Measurements from ENCODE around the gene CDH11. TPM values are rescaled to one million over a fixed set of nuclear protein-coding genes. Genes with fewer than 3 reads are reported as not detected.
A peak's percentile ranks its signal among the peaks of the same experiment; 100 is the strongest.

Gene CDH11
- total RNA-seq, 1 donor from 2014 or later, result 41.1 TPM

DNA sequence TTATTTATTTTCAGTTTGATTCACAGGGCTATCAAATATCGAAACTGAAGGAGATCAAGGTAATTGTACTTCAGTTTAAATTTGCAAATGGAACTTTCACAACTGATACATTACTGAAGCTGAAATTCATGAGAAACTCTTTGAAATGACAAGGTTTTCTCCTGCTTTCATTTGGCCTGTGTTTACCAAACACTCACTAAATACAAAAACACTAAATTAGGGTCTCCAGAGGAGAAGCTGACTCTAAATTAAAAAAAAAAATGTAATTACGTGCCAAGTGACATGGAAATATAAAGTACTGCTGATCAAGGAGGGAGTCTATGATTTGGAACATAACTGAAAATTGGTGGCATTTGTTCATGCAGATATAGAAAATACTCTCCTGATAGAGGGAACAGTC is 205.8 kb downstream of the CDH11 start:
- DNase-seq (ENCODE audit: low spot score), result no peak

DNA sequence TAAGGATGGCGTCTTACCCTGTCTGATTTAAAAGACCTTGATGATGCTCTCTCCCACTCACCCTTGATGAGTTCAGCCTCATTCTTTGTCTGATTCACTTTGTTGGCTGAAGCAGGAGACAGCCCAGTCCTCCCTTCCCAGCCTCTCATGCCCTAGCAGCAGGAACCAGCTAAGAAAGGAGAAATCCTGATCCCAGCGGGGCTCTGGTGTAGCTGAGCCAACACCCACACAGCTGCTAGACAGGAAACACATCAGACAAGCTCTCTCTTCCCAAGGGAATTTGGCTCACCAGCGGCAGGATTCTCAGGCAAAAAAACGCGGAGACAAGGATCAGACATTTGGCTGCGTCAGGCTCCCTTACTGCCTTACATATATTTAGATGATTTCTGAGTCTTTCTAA is 211.5 kb downstream of the CDH11 start:
- DNase-seq (ENCODE audit: low spot score), result peak; percentile 15

DNA sequence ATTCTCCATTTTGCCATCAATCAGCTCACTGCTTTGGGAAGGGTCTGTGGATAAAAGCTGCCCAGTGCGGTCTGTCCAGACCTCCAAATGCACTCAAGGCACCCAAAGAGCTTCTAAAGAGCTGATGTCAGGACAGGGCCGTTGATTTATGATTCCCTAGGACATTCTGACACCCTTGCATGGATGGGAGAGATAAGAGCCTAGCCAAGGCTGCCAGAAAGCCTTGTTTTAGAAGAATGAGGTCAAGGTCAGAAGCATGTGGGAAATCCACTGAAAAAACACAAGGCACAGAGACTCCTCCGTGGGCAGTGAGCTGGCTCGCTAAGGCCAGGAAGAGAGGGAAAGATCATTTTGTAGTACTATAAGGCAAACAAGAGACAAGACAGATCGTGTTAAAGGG is 214.0 kb downstream of the CDH11 start:
- DNase-seq (ENCODE audit: low spot score), result no peak

DNA sequence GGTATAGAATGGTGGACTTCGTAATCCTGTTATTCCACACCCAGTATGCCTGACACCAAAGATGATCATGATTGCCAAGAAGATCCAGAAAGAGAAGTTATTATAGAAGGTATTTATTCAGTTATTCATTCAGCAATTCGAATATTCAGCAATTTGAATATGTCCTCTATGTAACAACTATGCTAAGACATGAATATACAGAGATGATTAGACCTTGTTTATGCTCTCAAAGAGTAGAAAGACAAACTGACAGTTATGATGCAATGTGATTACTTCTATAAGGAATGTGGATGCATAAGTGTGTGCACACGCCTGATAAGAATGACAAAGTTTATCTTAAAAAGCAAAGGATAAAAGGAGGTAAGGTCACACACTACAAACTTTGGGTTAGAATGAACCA is 218.1 kb downstream of the CDH11 start:
- no peak for DNase-seq (ENCODE audit: low spot score)

DNA sequence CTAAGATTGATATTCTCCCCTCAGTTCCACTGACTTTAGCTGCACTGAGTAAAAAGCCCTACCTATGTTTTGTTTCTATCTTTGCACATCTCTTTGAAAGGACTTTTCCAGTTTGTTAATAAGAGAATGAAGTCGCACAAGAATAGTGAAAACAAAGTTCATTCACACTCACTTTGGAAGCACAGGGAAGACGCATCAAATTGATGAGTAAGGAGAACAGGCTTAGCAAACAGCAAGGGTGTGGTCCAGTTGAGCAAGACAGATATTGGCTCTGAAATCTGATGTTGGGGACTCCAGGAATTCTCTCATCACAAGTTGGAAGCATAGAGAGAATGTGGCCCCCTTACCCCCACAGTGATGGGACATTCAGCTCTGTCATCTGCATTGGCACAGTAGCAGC is 221.3 kb downstream of the CDH11 start:
- no peak for DNase-seq (ENCODE audit: low spot score)

DNA sequence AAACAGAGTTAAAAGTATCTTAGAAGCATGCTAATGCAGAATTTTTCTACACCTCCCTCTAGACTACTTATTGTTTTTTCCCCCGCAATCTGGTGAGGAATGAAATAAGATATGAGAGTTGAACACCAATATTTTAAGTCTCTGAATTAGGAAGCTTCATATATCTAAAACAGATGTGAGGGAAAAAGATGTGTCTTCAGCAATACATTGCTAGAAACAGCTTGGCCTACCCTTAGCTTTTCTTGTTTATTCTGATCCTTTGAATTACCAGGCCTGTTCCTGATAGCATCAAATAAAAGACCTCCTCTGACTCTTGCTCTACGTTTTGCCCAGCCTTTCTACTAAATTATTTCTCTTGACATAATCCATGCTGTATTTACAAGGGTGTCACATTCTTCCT is 221.8 kb downstream of the CDH11 start:
- no peak for DNase-seq (ENCODE audit: low spot score)

DNA sequence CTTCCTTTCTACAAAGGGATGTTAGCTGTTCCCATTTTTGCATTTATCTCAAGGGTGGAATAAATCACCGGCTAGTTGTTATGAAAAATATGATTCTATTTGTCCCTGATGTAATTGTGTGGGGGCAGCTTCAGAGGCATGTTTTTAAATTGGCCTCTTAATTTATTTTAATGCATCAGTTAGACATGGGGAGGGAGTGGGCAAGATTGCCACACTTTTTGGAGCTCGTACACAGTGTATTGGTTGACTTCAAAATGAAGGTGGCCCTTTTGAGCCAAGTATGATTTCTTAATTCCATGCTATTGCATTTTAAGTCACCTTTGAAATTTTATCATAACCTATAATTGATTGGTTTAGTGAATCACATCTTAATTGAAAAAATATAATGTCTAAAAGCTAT is 223.7 kb downstream of the CDH11 start:
- no peak for DNase-seq (ENCODE audit: low spot score)

Data from mucosa of gallbladder (tissue), 1 donor.